Endothelial cell of umbilical vein (primary cell): ENCODE results near the gene DNAH10. TPM values are rescaled to one million over a fixed set of nuclear protein-coding genes. Genes with fewer than 3 reads are reported as not detected.

Source experiments
- BruUV-seq: library from RNA; stranded (reverse); fragments of 400-500 nt; replicated peaks from 2 replicates; lab custom pipeline; 2021; lab: Mats Ljungman, UMichigan
- CTCF ChIA-PET: fragments of 300-600, 350-600 bp; sonication (Branson Sonifier 250); formaldehyde crosslinking; loops from one replicate; lab custom pipeline; 2021; ENCODE audit warnings: antibody characterized with exemption, inconsistent platforms; lab: Charles Lee
- POLR2A ChIA-PET: fragments of 300-600, 350-600 bp; sonication (Branson Sonifier 250); formaldehyde crosslinking; loops from one replicate; lab custom pipeline; 2021; ENCODE audit warnings: antibody characterized with exemption, inconsistent platforms; lab: Charles Lee
- DNase-seq: peaks from one replicate; pipeline ENCODE4 v3.0.0-alpha.2; 2011; ENCODE audit warnings: low read depth, low spot score
- FAIRE-seq: peaks from 2 replicates; lab custom pipeline; 2011; peaks lifted over from hg19 to GRCh38; lab: Jason Lieb, UNC
- H2AFZ ChIP-seq: 2 replicates; pipeline ENCODE4 v1.6.0; 2012; ENCODE audit warnings: low read depth, low read length, control low read depth, inconsistent platforms
- H3K27ac ChIP-seq: 2 replicates; pipeline ENCODE4 v1.5.1; 2011; ENCODE audit warnings: low read depth, mild to moderate bottlenecking, control low read depth, low read length, moderate library complexity; ENCODE audit not compliant: insufficient read depth
- H3K27me3 ChIP-seq, 2 experiments: 2 replicates each; pipeline versions ENCODE4 v1.6.0 to v1.6.1; 2011; ENCODE audit warnings: low read length in 2 of 2, mixed read lengths in 1 of 2; ENCODE audit not compliant: control insufficient read depth in 2 of 2, insufficient read depth in 2 of 2
- H3K36me3 ChIP-seq, 2 experiments: 2 replicates in 1 of 2; 3 replicates in 1 of 2; pipeline ENCODE4 v1.5.1; 2011; ENCODE audit warnings: low read length in 2 of 2, mild to moderate bottlenecking in 1 of 2, moderate library complexity in 1 of 2; ENCODE audit not compliant: control insufficient read depth in 2 of 2, insufficient read depth in 2 of 2; ENCODE audit errors: extremely low read depth in 1 of 2
- H3K4me1 ChIP-seq: 3 replicates; pipeline ENCODE4 v1.5.1; 2011; ENCODE audit warnings: mild to moderate bottlenecking, low read length; ENCODE audit not compliant: control insufficient read depth, insufficient read depth; ENCODE audit errors: extremely low read depth
- H3K4me2 ChIP-seq: 2 replicates; pipeline ENCODE4 v1.6.1; 2011; ENCODE audit warnings: low read length, control low read depth, mixed read lengths; ENCODE audit not compliant: insufficient read depth
- H3K4me3 ChIP-seq, 3 experiments: fragments of 200-600 bp in 1 of 3; sonication (generic), shearing (Covaris generic) in 1 of 3; replicated peaks in 1 of 3; 2 replicates each; pipeline ENCODE4 v1.5.1; 2011 to 2016; ENCODE audit warnings: control low read depth in 3 of 3, low read length in 3 of 3, mild to moderate bottlenecking in 2 of 3, inconsistent platforms in 1 of 3, low read depth in 1 of 3, moderate library complexity in 1 of 3; ENCODE audit not compliant: insufficient read depth in 1 of 3
- H3K79me2 ChIP-seq: 2 replicates; pipeline ENCODE4 v1.6.0; 2012; ENCODE audit warnings: low read length, inconsistent platforms; ENCODE audit not compliant: control insufficient read depth, insufficient read depth
- H3K9ac ChIP-seq: replicated peaks from 2 replicates; pipeline ENCODE3; 2011; ENCODE audit warnings: low read length, control low read depth; ENCODE audit not compliant: insufficient read depth; ENCODE audit errors: extremely low read depth
- H3K9me1 ChIP-seq: replicated peaks from 3 replicates; pipeline ENCODE4 v1.6.0; 2011; ENCODE audit warnings: mild to moderate bottlenecking, low read length; ENCODE audit not compliant: control insufficient read depth, insufficient read depth; ENCODE audit errors: extremely low read depth
- H3K9me3 ChIP-seq: replicated peaks from 2 replicates; pipeline ENCODE4 v1.5.1; 2012; ENCODE audit warnings: low read length, inconsistent platforms; ENCODE audit not compliant: control insufficient read depth, insufficient read depth
- H4K20me1 ChIP-seq: replicated peaks from 2 replicates; pipeline ENCODE3; 2011; ENCODE audit warnings: mild to moderate bottlenecking, low read length; ENCODE audit not compliant: control insufficient read depth, insufficient read depth; ENCODE audit errors: extremely low read depth
- EZH2 ChIP-seq: IDR thresholded peaks from 2 replicates; pipeline ENCODE4 v1.6.1; 2012; ENCODE audit warnings: borderline replicate concordance, low read depth, mild to moderate bottlenecking, moderate library complexity, low read length, inconsistent platforms; ENCODE audit not compliant: severe bottlenecking
- FOS ChIP-seq: IDR thresholded peaks from 2 replicates; pipeline ENCODE4 v1.6.1; 2011; ENCODE audit warnings: mild to moderate bottlenecking, low read length, moderate library complexity, borderline replicate concordance; ENCODE audit not compliant: insufficient read depth
- GATA2 ChIP-seq: IDR thresholded peaks from 2 replicates; pipeline ENCODE4 v1.7.0; 2011; ENCODE audit warnings: low read depth, mild to moderate bottlenecking, moderate library complexity, mixed read lengths, low read length; ENCODE audit not compliant: insufficient read length, insufficient read depth
- JUN ChIP-seq: IDR thresholded peaks from 2 replicates; pipeline ENCODE4 v1.6.1; 2011; ENCODE audit warnings: borderline replicate concordance, low read depth; ENCODE audit not compliant: insufficient read length, insufficient read depth
- MYC ChIP-seq: IDR thresholded peaks from one replicate; pipeline ENCODE4 v1.6.1; 2011; ENCODE audit warnings: mild to moderate bottlenecking, low read depth, low read length
- POLR2A ChIP-seq: IDR thresholded peaks from 2 replicates; pipeline ENCODE4 v1.6.1; 2012; ENCODE audit warnings: low read depth, mild to moderate bottlenecking, control low read depth, low read length
- POLR2AphosphoS5 ChIP-seq: IDR thresholded peaks from 2 replicates; pipeline ENCODE4 v1.6.1; 2012; ENCODE audit warnings: low read depth, mild to moderate bottlenecking, control low read depth, low read length, moderate library complexity; ENCODE audit not compliant: insufficient read depth
- dilution Hi-C: fragments of 300-500 bp; cut with MboI; formaldehyde crosslinking; loops from one replicate; pipeline ENCODE4 v1.15.0; 2019; ENCODE audit warnings: low sequenced_read_pairs; ENCODE audit not compliant: extremely low pct_ligation_motif_present
- intact Hi-C: fragments of 100-400 bp; cut with micrococcal nuclease; formaldehyde crosslinking; loops from one replicate; pipeline ENCODE4 v1.10.0; 2022
- polyA plus RNA-seq, 4 experiments: library from polyadenylated mRNA; depleted of rRNA in 3 of 4; stranded (reverse) in 3 of 4; unstranded in 1 of 4; fragments of >200 nt; gene quantifications; 2 replicates each; pipeline versions ENCODE4 v1.2.1 to v1.2.3, GENCODE V29; 2011 to 2012; ENCODE audit warnings: missing spikeins in 1 of 4
- total RNA-seq: library from RNA; stranded (reverse); gene quantifications from 2 replicates; pipeline ENCODE4 v1.2.3, GENCODE V29; 2021
- TF ChIP-seq, protein P1 (sequence below), 2 donors: IDR thresholded peaks; 1 replicate in 1 of 2; 2 replicates in 1 of 2; pipeline ENCODE4 v1.5.1; 2011; ENCODE audit warnings: low read length in 2 of 2, mild to moderate bottlenecking in 2 of 2, moderate library complexity in 2 of 2, control low read depth in 1 of 2, inconsistent platforms in 1 of 2, low read depth in 1 of 2; ENCODE audit not compliant: insufficient read depth in 1 of 2; ENCODE audit errors: extremely low read depth in 1 of 2
- TF ChIP-seq, protein P2 (sequence below): IDR thresholded peaks from 2 replicates; pipeline ENCODE4 v1.6.1; 2011; ENCODE audit not compliant: insufficient read depth, insufficient read length

Gene DNAH10
- total and polyA plus RNA-seq, 2 donors (not counting 3 experiments of a cell fraction or from before 2014, with no cell fraction given), result 0.04 to 0.31 TPM

DNA sequence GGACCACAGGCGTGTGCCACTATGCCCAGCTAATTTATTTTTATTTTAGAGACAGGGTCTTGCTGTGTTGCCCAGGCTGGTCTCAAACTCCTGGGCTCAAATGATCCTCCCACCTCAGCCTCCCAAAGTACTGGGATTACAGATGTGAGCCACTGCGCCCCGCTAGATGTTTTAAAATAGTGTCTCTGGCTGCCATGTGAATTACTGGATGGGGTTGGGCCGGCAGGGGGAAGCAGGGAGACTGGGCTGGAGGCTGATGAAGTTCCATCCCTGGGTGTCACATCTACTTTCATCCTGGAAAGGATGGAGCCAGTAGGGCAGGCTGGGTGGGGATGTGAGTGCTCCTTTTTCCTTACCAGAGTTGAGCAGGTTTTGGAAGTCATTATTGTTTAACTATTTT is 46.1 kb downstream of the DNAH10 start:
- no peaks in the 10 kb centered on the region for H3K9me3 ChIP-seq
- H3K4me3 ChIP-seq, result no peak overlapping the region
- POLR2A ChIA-PET, result no interaction called here
- H4K20me1 ChIP-seq, result no peaks in the 10 kb centered on the region
- no peak overlapping the region for H3K27ac ChIP-seq
- FAIRE-seq, result no peak
- dilution Hi-C loops, result no loop called here
- no peak for TF ChIP-seq POLR2AphosphoS5
- TF ChIP-seq, protein P1, sequence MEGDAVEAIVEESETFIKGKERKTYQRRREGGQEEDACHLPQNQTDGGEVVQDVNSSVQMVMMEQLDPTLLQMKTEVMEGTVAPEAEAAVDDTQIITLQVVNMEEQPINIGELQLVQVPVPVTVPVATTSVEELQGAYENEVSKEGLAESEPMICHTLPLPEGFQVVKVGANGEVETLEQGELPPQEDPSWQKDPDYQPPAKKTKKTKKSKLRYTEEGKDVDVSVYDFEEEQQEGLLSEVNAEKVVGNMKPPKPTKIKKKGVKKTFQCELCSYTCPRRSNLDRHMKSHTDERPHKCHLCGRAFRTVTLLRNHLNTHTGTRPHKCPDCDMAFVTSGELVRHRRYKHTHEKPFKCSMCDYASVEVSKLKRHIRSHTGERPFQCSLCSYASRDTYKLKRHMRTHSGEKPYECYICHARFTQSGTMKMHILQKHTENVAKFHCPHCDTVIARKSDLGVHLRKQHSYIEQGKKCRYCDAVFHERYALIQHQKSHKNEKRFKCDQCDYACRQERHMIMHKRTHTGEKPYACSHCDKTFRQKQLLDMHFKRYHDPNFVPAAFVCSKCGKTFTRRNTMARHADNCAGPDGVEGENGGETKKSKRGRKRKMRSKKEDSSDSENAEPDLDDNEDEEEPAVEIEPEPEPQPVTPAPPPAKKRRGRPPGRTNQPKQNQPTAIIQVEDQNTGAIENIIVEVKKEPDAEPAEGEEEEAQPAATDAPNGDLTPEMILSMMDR (IDR thresholded peaks at IDR 0.05; ENCODE audit: extremely low read depth in 1 of 2, insufficient read depth in 1 of 2, low read depth in 1 of 2, low read length in 2 of 2), result peak in 1 of 2 donors; percentile 23
- CTCF ChIA-PET, result no interaction called here
- no peak overlapping the region for H3K9ac ChIP-seq
- H3K4me1 ChIP-seq, result no peaks in the 10 kb centered on the region
- no peak overlapping the region for H3K4me2 ChIP-seq
- peaks cover 1 to 8% of the 10 kb centered on the region in 2 experiments for H3K27me3 ChIP-seq
- intact Hi-C loops, result no loop called here
- no peak for DNase-seq
- H2AFZ ChIP-seq, result no peak overlapping the region
- no TSS peak for BruUV-seq
- H3K79me2 ChIP-seq, result no peaks in the 10 kb centered on the region
- H3K9me1 ChIP-seq, result no peaks in the 10 kb centered on the region
- H3K36me3 ChIP-seq, result no peaks in the 10 kb centered on the region

DNA sequence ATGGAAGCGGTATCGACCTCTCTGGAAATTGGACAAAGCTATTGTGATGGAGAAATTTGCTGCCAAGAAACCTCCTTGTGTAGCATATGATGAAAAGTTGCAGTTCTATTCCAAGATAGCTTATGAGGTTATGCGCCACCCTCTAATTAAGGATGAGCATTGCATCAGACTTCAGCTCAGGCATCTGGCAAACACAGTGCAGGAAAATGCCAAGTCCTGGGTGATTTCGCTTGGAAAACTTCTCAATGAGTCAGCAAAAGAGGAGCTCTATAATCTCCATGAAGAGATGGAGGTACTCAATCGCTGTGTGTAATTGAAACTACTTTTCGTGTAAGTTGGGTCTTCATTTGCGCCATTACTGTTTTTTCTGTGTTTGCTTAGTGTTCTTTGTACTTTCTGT is 51.2 kb downstream of the DNAH10 start:
- dilution Hi-C loops, result no loop called here
- H4K20me1 ChIP-seq, result no peaks in the 10 kb centered on the region
- no peak overlapping the region for H3K27ac ChIP-seq
- ChIA-PET CTCF (interaction anchor here (0.8 kb wide), 1 partner anchor 92 kb away, joined by 3 read pairs; no protein-coding TSS in a partner anchor), POLR2A (no interaction called here)
- no peak for TF ChIP-seq POLR2A
- TF ChIP-seq EZH2, result no peak
- no peak for TF ChIP-seq GATA2
- TF ChIP-seq POLR2AphosphoS5, result no peak
- TF ChIP-seq, protein P2, sequence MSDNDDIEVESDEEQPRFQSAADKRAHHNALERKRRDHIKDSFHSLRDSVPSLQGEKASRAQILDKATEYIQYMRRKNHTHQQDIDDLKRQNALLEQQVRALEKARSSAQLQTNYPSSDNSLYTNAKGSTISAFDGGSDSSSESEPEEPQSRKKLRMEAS, result no peak
- TF ChIP-seq MYC, result no peak
- no peak for TF ChIP-seq JUN
- no peak for TF ChIP-seq FOS
- TF ChIP-seq, protein P1 (IDR thresholded peaks at IDR 0.05; ENCODE audit: extremely low read depth in 1 of 2, insufficient read depth in 1 of 2, low read depth in 1 of 2, low read length in 2 of 2), result no peak
- H3K36me3 ChIP-seq, result no peaks in the 10 kb centered on the region
- no peak overlapping the region for H3K4me2 ChIP-seq
- no TSS peak for BruUV-seq
- no peak overlapping the region for H3K9ac ChIP-seq
- H2AFZ ChIP-seq, result no peak overlapping the region
- H3K9me3 ChIP-seq, result no peaks in the 10 kb centered on the region
- intact Hi-C loops, result no loop called here
- DNase-seq (no peak), FAIRE-seq (no peak)
- H3K27me3 ChIP-seq, result peaks cover 1 to 2% of the 10 kb centered on the region in 2 experiments
- H3K4me3 ChIP-seq, result no peak overlapping the region
- no peaks in the 10 kb centered on the region for H3K79me2 ChIP-seq
- no peaks in the 10 kb centered on the region for H3K4me1 ChIP-seq
- no peaks in the 10 kb centered on the region for H3K9me1 ChIP-seq
